RKO (cell line): ENCODE measurements around the gene ASIC2.

ENCODE experiments used
- DNase-seq: peaks from one replicate; pipeline ENCODE4 v3.0.0-alpha.2; 2016; ENCODE audit warnings: low spot score

Gene ASIC2

DNA sequence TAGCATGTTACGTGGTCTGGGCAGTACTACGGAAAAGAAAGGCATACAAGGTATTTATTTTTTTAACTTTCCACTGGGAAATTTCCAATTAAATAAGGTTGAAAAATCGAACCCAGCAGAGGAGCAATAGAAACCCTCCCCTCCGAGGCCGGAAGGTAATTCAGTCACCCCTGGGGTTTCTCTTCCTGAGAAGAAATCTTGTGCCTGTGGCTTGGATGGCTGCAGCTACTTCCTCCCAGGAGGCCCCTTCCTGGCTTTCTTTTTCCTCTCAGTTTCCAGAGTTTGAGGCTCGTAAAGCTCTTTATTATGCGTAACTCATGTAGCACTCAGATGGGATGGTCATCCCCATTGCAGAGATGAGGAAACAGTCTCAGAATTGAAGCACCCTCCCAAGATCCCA lies 140.3 kb downstream of the ASIC2 start:
- DNase-seq, result no peak

DNA sequence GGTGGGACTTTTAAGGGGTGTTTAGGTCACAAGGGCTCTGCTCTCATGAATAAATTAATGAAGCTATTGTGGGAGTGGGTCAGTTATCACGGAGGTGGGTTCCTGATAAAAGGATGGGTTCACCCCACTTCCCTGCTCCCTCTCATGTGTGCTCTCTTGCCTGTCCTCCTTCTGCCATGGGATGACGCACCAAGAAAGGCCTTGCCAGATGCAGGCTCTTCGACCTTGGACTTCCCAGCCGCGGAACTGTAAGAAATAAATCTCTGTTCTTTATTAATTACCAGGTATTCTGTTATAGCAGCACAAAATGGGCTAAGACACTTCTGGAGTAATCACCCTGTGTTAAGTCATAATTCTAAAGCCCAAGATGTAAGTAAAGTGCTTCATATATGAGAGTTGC lies 141.5 kb downstream of the ASIC2 start:
- DNase-seq, result no peak

DNA sequence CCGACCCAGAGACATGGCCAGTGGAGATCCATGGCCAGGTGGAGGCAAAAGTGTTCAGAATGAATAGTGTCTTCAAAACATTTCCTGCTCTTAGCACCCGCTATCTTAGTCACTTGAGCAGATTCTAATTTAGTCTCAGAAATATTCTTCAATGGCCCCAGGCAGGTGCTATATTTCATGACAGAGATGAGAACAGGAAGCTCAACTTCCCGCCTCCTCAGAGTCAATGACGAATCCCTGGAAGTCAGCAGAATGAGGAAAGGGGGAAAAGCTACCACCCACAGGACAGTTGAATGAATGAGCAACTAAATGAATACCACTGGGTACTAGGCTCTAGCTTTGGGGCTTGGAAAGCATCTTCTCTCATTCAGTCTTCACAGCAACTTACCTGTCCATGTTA lies 147.2 kb downstream of the ASIC2 start:
- no peak for DNase-seq

DNA sequence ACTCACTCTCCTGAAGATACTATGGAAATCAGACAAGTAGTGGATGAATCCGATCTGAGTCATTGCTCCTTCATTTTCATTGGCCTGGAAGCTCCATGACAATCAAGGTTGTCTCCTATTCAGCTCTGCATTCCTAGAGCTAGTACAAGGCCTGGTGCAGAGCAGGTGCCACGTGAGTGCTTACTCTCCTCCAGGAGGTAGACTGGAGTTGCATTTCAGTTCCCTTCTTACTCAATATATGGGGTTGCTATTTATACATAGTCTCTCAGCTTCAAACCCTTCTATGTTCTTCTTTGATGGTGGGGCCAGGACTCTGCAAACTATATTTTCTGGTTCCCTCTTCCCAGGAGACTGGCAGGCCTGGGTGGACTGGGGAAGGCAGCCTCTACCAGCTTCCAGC lies 148.3 kb downstream of the ASIC2 start:
- DNase-seq, result no peak

DNA sequence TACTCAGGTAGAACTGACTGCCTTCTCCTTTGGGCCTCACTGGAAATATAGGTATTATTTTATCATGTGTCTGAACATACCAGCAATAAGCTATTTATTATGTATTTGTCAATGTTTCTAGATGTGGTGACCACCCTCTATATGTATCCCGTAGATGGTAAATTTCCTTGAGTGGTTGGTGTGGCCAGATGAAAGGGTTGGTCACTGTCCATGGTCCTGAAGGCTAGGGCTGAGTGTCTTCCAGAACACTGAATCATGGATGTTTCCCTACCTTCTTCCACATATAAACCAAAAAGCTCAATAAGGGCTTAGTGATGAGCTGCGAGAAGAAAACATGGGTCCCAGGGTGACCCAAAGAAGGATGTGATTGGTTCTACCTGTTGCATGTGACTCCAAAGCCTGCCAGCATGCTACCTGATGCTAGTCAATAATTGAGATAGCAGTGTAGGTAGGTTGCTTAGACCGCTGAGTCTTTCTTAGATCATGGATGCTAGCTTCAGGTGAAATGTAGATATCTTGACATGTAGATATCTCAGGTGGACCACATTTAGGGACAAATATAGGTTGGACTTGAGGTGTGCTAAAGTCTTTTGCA lies 150.3 kb downstream of the ASIC2 start:
- DNase-seq, result peak; percentile 33

DNA sequence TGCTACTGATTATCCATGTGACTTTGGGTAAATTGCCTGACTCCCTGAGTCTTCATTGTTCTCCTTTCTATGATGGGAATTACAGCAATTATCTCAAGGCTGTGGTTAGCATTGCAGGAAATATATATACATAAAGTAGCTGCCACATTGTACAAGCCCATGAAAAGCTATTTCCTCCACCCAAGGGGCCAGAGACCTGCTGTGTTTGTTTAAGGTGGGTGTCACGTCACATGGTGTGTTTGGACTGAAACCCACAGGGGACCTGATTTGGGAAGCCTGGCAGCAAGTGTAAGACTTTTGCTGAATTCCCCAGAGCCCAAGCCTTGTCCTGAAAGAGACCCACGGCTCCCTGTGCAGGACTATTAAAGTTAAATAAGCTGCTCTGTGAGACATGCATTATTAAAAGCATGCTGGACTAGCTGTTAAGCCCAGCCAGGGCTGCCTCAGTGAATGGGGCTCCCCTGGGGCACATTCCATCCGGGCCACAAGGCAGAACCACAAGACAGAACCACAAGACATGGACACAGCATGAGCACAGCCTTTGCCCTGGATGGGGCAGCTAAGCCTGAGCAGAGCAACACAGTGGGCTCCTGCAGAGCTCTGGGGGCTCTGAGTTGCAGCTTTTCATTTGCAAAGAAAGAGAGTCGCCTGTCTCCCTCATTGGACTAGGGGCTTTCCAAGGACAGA lies 152.5 kb downstream of the ASIC2 start:
- no peak for DNase-seq

DNA sequence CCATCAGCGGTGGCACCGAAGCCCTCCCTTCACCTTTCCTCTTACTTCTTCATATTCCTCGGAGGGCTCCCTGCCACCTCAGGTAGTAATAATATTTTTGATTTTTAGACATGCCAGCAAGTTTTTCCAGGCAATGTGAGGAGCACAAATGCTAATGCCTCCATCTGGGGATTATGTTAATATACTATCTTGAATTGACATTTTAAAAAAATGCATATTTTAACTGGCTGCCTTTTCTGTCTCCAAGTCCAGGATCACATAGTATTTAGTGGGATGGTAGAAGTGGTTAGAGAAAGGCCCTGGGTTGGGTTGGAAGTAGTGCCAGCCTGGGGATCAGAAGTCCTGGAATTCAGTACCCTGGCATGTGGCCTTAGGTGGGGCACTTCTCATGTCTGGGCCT lies 154.5 kb downstream of the ASIC2 start:
- DNase-seq, result no peak

DNA sequence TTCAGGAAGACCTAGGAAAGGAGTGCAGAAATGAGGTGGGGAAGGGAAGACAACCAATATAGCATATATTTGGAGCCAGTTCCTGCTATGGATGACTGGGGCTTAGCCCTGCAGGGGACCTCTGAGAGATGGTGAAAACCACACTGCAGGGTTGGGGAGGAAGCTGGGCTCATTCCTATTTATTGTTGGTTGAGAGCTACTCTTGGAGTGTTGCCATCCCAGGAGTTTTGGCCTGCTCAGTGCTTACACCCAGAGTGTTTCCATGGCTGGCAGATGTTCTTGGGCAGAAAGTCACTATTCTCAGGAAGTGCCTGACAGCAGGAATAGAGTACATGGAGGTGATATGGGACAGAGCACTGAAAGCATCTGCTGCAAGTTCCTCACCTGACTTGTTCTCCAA lies 155.7 kb downstream of the ASIC2 start:
- DNase-seq, result no peak

DNA sequence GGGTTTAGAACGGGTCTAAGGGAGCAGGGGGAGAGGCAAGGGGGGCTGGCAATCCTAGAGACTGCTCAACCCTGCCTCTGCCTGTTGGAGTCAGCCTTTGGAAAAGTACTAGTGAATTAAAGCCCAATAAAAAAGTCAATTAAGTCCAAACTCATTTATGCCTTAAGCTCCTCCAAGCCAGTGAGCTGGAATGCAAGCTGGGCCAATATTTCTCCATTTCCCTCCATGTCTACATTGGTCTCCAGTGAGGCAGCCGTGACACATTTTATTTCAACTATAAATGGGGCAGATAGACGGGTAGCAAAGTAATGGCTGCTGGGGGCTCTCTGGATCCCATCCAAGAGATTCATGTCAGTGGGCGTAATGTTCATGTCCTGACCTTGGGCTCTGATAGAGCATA lies 157.4 kb downstream of the ASIC2 start:
- no peak for DNase-seq

DNA sequence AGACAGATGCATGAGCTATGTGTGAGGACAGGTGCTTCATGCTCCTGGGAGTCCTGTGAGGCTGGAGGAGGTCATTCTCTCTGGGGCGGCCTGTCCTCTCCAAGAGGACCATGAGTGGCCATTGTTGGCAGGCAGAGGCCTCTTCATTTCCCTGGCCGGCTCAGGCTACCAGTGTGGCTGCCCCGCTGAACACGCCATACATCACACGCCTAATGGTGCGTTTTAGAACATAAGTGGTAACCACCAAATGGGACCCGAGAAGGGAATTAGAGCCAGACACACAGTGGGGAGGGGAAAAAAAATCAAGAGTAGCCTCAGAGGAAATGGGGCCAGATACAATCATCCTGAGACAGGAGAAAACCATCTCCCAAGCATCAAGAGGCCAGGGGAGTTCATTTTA lies 161.5 kb downstream of the ASIC2 start:
- DNase-seq, result no peak

DNA sequence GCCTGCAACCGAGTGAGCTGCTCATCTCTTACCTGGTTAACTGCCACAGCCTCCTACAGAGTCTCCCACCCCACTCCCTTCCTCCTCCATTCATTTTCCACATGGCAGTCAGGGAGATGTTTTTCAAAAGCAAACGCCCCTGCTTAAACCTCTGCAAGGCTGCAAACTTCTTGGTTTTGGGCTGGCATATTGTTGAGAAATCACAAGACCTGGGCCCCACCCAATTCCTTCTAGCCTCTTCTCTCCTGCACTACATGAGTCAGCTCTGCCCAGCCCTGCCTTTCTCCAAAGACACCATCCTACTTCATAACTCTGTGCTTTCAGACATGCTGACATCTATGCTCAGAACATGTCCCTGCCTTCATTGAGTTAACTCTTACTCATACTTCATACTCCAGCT lies 165.4 kb downstream of the ASIC2 start:
- DNase-seq, result no peak

DNA sequence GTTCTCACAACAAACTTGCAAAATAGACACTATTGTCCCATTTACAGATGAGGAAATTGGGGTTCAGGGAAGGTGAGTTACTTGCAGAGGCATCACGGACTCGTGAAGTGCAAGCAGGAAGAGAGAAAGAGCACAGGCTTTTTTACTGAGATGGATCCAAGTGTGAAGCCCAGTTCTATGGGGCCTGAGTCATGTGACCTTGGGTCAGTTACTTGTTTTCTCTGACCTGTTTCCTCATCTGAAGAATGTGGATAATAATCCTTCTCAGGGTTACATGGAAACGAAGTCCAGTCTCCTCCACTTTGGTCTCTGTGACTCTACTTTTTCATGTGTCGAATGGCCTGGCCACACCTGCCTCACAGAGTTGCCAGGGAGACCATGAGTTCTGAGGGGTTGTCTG lies 167.0 kb downstream of the ASIC2 start:
- no peak for DNase-seq

DNA sequence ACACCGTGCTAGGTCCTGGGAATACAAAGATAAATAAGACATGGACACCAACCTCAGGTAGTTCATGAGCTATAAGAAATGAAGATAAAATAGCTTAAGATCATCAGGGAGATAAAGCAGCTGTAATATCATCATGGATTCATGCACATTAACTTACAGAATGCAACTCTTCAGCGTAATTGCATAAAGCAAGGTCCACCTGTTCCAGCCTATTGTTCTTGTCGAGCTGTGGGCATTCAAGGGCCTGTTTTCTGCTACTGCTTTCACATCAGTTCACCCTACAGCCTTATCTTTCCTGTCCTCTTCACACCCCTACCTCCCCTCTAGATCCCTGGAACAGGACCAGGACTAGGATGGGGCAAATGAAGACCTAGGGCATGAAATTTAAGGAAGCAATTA lies 167.5 kb downstream of the ASIC2 start:
- DNase-seq, result no peak

DNA sequence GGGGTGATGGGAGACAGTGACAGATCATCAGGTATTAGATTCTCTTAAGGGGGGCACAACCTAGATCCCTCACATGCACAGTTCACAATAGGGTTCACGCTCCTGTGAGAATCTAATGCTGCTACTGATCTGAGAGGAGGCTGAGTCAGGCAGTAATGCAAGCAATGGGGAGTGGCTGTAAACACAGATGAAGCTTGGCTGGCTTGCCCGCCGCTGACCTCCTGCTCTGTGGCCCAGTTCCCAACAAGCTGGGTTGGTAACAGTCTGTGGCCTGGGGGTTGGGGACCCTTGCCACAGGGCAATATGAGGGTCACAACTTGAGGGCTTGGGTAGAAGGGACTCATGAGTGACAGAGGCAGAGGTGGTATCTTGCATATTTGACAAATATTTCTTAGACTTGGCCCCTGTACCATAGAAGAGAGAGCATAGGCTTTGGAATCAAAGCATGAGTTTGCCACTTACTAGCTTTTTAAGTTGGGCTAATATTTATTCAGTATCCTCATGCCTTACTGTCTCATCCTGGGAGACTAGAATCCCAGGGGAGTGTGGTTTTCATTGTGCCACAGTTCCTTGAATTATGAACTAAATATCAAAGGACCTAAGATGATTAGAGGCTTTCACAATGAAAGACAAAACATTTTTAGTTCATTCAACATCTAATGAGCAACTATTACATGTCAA lies 168.1 kb downstream of the ASIC2 start:
- no peak for DNase-seq

DNA sequence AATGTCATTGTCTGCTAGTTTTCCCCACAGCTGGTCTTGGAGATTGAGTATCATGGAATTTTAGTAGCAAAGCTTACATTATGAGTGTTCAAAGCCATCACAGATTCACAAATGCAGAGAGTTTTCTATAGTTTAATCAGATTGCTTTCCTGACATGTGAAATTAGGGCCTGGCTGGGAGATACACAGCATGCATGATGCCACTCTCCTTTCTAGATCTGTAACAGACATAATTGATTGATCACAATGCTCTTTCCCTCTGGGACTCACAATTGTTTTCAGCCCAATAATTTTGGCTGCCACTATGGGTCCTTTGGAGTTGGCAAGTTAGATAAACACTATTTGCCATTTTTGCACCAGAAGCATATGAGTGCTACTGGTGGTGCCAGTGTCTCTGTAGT lies 168.9 kb downstream of the ASIC2 start:
- DNase-seq, result no peak

DNA sequence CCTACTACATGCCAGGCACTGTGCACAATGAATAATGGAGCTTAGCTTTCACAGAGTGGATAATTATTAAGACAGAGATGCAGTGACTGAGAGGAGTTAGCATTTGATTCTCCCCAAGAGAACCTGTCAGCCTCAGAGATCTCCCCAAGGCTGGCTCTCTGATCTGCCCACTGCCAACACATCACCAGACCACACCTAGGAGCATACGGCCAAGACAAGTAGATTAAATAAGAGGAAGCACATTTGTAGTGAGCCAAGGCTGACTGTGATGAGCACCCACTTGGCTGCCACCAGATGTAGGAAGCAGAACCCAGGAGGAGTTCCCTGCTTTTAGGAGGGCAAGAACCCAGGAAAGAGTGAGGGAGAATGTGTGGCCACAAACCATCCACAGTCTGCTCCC lies 171.3 kb downstream of the ASIC2 start:
- DNase-seq, result no peak

DNA sequence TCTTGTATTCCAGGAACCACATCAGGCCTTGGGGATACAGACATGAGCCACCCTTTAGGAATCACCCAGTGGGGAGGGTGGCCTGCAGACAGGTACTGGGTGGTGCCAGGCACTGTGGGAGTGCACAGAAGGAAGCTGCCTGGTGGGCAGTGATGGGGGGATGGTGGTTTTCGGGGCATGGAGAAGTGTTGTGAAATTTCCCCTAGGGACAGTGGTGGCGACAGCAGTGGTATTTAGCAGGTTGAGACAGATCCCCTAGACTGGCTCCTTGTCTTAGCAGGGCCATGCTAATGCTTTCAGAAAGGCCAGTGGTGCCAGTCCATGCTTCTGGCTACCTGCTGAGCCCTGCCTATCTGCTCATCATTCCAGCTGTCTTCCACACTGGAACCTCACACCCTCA lies 171.8 kb downstream of the ASIC2 start:
- no peak for DNase-seq

DNA sequence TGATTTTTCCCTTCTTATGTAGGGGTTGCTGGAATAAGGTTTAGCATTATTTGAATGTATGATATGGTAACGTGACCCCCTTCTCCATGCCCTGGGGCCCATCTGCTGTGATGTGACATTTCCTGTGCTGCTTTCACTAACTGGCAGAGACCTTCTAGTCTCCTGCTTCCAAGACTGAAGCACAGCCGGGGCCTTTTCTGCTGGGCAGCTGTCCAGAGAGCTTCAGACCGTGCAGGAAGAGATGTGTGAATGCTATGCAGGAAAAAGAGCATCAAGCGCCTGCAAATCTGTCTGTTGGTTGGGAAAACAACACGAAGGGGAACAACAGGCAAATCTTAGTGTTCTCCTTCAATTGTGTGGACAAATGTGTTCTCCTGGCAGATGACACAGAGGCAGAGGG lies 173.0 kb downstream of the ASIC2 start:
- no peak for DNase-seq

DNA sequence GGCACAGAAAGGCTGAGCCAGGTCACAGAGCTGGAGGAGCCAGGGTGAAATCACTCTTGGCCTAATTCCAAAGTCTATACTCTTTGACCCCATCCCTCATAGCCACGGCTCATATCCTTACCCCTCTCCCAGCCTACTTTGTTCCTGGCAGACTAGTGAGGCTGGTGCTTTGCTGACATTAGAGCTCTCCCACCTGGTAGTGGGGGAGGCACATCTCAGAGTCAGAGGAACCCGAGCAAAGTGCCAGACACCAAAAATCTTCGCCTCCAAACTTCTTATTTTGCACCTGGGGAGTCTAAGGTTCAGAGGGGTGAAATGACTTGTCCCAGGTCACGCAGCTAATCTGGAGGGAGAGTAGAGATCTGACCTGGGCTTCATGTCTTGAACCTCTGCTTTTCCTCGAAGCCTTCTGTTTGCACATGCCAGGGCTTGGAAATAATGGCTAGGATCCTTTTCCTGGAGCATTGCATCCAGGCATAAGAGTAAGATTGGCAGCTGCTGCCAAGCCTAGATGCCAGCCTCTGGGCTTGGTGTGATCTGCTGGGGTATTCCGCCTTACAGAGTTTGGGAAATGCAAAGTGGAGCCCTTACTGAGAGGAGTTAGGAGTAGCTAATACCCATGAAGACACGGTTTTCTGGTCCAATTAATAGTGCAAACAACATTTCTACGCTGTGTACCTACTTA lies 174.6 kb downstream of the ASIC2 start:
- DNase-seq, result no peak

DNA sequence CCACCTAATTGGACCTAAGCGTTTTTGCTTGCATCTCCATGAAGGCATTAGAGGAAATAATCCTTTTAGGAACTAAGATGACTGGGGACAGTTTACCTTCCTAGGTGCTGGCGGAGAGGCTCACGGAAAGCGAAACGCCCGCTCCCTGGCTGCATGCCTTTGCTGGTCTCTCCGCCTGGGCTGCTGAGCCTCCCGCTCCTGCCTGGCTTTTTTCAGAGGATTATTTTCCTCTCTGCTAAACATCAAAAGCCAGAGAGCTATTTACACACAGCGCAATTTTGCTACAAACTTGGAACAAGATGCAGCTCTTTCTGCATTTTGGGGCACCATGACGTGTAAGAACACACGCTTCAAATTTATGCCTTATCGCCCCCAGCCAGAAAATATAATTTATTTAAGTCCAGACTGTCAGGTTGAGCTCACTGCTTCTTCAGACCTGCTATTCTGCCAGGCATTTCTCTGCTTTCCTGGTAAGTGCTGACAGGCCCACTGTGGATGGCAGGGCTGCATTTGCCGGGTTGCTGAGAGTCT lies 177.0 kb downstream of the ASIC2 start:
- no peak for DNase-seq

DNA sequence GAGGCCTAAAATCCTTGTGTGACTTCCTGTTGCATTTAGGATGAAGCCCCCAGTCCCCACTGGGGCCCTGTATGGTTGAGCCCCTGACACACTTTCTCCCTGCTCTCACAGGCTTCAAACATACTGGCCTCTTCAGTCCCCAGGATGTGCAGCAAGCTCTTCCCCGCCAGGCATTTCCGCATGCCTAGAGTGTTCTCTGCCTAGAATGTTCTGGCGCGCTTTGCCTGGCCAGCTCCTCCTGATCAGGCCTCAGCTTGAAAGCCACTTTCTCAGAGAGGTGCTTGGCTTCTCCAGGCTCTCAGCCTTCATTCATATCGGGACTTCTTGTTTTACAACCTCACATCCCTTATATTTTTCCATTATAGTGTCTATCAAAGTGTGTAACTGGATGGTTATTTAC lies 177.7 kb downstream of the ASIC2 start:
- DNase-seq, result no peak

DNA sequence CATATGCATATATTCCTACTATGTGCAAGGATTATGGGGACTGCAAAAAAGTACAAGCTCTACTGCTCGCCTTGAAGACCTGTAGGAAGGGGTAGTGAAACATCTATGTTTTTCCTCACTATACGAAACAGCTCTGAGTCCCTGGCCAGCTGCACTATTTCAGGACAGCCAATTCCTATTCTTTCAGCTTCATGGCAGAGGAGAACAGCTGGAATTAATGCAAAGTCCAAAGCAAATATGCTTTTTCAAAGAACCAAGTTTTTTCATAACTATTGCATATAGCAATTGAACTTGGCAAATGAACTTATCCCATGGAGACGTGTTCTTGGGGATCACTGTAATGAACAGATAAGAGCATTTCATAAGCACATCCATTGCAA lies 179.1 kb downstream of the ASIC2 start:
- DNase-seq, result no peak
